Mucosa of stomach (tissue), 1 donor: ENCODE data around the gene TSSC4.
A peak's percentile ranks its signal among the peaks of the same experiment; 100 is the strongest.

Source experiments
- H3K27me3 ChIP-seq: one replicate; pipeline ENCODE4 v1.7.0; 2013; ENCODE audit warnings: mild to moderate bottlenecking, low read length; ENCODE audit not compliant: control insufficient read depth, insufficient read depth
- H3K36me3 ChIP-seq: one replicate; pipeline ENCODE4 v1.7.0; 2013; ENCODE audit warnings: low read length; ENCODE audit not compliant: control insufficient read depth, insufficient read depth
- H3K4me1 ChIP-seq: one replicate; pipeline ENCODE4 v1.7.0; 2013; ENCODE audit warnings: mild to moderate bottlenecking, low read length; ENCODE audit not compliant: control insufficient read depth, insufficient read depth
- H3K4me3 ChIP-seq: one replicate; pipeline ENCODE4 v1.7.0; 2013; ENCODE audit warnings: low read length
- H3K9ac ChIP-seq: one replicate; pipeline ENCODE4 v1.7.0; 2013; ENCODE audit warnings: mild to moderate bottlenecking, low read length, moderate library complexity
- H3K9me3 ChIP-seq: one replicate; pipeline ENCODE4 v1.7.0; 2013; ENCODE audit warnings: mild to moderate bottlenecking, low read length, moderate library complexity; ENCODE audit not compliant: control insufficient read depth
- donor health status: Pancreatic carcinoma.

TSSC4 gene

GRCh38 chr11:2400762-2401435 lies 349 bp downstream of the TSSC4 start:
- Histone ChIP-seq H3K4me3 (peak overlapping the region; percentile 92), H3K27me3 (no peaks in the 10 kb centered on the region), H3K36me3 (no peaks in the 10 kb centered on the region), H3K4me1 (peaks cover 22% of the 10 kb centered on the region), H3K9me3 (no peaks in the 10 kb centered on the region), H3K9ac (peak overlapping the region; percentile 96)

DNA sequence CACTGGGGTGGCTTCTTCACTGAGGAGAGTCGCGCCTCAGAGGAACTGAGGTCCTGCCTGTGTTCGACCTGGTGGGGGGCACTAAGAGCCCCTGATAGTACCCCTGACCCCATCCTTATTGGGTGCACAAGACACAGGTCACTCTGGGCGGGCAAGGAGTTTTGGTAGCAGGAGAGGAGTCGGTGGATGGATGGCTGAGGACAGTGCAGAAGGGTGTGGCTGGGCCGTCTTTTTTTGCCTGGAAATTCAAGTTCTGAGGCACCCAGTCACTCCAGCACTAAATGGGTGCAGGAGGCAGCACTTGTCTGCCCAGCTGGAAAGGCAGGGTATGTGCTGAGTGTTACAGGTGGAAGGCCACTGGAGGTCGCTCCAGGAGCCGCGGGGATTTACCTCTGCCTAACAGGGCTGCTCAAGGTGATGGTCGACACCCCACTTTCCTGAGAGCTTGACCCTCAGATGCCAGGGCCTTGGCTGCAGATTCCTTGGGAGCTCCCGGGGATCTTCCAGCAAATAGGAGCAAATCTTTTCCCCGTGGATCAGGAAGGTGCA lies 960 bp downstream of the TSSC4 start:
- Histone ChIP-seq H3K27me3 (no peaks in the 10 kb centered on the region), H3K36me3 (no peaks in the 10 kb centered on the region), H3K4me3 (peak overlapping the region; percentile 92), H3K9ac (peak overlapping the region; percentile 96), H3K4me1 (peaks cover 22% of the 10 kb centered on the region), H3K9me3 (no peaks in the 10 kb centered on the region)

DNA sequence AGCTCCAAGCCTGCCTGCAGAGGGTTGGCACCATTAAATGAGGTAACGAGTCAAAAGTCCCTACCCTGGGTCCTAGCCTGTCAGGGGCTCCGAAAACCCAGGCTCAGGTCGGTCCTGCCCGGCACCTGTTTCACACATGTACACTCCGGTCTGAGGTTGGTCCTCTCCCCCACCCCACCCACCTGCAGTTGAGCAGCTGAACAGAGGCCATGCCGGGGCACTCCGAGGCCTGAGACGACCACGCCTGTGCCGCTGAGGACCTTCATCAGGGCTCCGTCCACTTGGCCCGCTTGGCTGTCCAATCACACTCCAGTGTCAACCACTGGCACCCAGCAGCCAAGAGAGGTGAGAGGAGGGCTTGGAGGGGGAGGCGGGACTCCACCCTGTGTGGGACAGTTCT lies 1.6 kb downstream of the TSSC4 start:
- Histone ChIP-seq H3K9ac (no peak overlapping the region), H3K4me3 (no peak overlapping the region), H3K4me1 (peaks cover 22% of the 10 kb centered on the region), H3K9me3 (no peaks in the 10 kb centered on the region), H3K27me3 (no peaks in the 10 kb centered on the region), H3K36me3 (no peaks in the 10 kb centered on the region)

DNA sequence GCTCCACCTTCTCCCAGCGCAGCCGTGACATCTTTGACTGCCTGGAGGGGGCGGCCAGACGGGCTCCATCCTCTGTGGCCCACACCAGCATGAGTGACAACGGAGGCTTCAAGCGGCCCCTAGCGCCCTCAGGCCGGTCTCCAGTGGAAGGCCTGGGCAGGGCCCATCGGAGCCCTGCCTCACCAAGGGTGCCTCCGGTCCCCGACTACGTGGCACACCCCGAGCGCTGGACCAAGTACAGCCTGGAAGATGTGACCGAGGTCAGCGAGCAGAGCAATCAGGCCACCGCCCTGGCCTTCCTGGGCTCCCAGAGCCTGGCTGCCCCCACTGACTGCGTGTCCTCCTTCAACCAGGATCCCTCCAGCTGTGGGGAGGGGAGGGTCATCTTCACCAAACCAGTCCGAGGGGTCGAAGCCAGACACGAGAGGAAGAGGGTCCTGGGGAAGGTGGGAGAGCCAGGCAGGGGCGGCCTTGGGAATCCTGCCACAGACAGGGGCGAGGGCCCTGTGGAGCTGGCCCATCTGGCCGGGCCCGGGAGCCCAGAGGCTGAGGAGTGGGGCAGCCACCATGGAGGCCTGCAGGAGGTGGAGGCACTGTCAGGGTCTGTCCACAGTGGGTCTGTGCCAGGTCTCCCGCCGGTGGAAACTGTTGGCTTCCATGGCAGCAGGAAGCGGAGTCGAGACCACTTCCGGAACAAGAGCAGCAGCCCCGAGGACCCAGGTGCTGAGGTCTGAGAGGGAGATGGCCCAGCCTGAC lies 2.5 kb downstream of the TSSC4 start:
- no peaks in the 10 kb centered on the region for H3K36me3 ChIP-seq

GRCh38 chr11:2404735-2405196 lies 4.2 kb downstream of the TSSC4 start:
- Histone ChIP-seq H3K36me3 (no peaks in the 10 kb centered on the region), H3K27me3 (peaks cover 13% of the 10 kb centered on the region), H3K4me1 (peaks cover 13% of the 10 kb centered on the region), H3K9me3 (no peaks in the 10 kb centered on the region), H3K4me3 (no peak overlapping the region), H3K9ac (no peak overlapping the region)

More for the DNA sequence above, 2.5 kb downstream of the TSSC4 start:
- Histone ChIP-seq H3K4me1 (peaks cover 24% of the 10 kb centered on the region), H3K9ac (no peak overlapping the region), H3K27me3 (no peaks in the 10 kb centered on the region), H3K9me3 (no peaks in the 10 kb centered on the region), H3K4me3 (no peak overlapping the region)

DNA sequence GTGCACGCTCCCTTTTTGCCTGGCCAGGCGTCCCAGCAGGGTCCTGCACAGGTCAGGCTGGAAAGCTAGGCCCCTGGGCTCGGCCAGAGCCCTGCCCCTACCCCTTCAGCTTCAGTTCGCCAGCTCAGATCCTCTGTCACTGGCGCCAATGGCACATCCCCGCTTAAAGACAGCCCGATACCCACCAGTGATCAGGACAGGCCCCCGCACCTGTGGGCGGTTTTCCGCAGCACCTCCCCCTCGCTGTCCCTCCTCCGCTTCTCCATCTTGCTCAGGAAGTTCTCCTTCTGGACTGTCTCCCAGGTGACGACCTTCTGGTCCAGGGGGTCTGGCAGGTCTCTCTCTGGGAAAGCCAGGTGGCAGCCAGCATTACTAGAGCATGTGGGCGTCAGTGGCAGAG lies 5.9 kb downstream of the TSSC4 start:
- Histone ChIP-seq H3K4me1 (peaks cover 10% of the 10 kb centered on the region), H3K4me3 (no peak overlapping the region), H3K36me3 (no peaks in the 10 kb centered on the region), H3K27me3 (peaks cover 20% of the 10 kb centered on the region), H3K9ac (no peak overlapping the region), H3K9me3 (no peaks in the 10 kb centered on the region)

DNA sequence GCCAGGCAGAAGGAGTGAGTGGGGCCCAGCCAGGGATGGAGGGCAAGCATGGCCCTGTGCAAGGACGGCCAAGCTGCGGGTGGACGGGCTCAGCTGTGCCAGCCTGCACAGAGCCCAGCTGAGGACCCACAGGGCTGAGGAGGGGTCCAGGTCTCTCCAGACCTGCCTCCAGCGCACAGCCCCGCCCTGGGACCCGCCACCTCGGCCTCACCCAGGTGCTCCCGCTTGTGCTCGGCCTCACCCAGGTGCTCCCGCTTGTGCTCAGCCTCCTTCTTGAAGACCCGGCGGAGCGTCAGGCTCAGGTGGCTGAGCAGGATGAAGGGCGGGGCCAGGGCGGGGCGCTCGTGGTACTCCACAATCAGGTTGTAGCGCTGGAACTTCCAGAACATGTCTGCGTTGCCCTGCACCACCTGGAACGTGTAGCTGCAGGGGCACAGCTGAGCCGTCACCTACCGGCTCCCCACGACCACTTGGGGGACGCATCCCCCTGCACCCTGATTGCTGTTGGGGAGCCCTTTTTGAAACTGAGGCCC lies 6.4 kb downstream of the TSSC4 start:
- no peaks in the 10 kb centered on the region for H3K36me3 ChIP-seq
- H3K9ac ChIP-seq: no peak overlapping the region
- H3K4me3 ChIP-seq: no peak overlapping the region
- no peaks in the 10 kb centered on the region for H3K9me3 ChIP-seq
- H3K4me1 ChIP-seq: peaks cover 5% of the 10 kb centered on the region
- H3K27me3 ChIP-seq: peaks cover 20% of the 10 kb centered on the region

- Histone ChIP-seq H3K27me3 (peaks cover 20% of the 10 kb centered on the region), H3K9me3 (no peaks in the 10 kb centered on the region), H3K4me1 (peaks cover 3% of the 10 kb centered on the region), H3K36me3 (no peaks in the 10 kb centered on the region), H3K9ac (no peak overlapping the region), H3K4me3 (no peak overlapping the region)
Observed at GRCh38 chr11:2408671-2409070, 8.1 kb downstream of the TSSC4 start.

DNA sequence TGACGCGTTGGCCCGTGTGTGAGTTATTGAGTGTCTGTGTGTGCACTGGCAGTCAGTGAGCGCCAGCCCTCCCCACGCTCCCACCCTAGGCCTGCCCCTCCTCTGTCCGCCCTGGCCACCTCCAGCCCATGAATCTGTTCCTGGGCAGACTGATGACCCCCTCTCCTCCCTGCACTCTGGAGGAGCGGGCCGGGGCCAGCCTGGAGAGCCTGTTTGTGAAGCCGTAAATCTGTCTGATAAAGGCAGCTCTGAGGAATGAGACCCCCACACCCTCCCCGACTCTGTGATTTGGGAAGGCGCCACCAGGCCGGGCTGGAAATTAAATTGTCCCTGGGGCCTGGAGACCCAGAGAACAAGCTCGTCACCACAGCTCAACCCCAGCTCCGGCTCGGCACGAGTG lies 8.6 kb downstream of the TSSC4 start:
- Histone ChIP-seq H3K4me1 (peaks cover 3% of the 10 kb centered on the region), H3K9me3 (no peaks in the 10 kb centered on the region), H3K36me3 (no peaks in the 10 kb centered on the region), H3K27me3 (peaks cover 20% of the 10 kb centered on the region), H3K9ac (no peak overlapping the region), H3K4me3 (no peak overlapping the region)

DNA sequence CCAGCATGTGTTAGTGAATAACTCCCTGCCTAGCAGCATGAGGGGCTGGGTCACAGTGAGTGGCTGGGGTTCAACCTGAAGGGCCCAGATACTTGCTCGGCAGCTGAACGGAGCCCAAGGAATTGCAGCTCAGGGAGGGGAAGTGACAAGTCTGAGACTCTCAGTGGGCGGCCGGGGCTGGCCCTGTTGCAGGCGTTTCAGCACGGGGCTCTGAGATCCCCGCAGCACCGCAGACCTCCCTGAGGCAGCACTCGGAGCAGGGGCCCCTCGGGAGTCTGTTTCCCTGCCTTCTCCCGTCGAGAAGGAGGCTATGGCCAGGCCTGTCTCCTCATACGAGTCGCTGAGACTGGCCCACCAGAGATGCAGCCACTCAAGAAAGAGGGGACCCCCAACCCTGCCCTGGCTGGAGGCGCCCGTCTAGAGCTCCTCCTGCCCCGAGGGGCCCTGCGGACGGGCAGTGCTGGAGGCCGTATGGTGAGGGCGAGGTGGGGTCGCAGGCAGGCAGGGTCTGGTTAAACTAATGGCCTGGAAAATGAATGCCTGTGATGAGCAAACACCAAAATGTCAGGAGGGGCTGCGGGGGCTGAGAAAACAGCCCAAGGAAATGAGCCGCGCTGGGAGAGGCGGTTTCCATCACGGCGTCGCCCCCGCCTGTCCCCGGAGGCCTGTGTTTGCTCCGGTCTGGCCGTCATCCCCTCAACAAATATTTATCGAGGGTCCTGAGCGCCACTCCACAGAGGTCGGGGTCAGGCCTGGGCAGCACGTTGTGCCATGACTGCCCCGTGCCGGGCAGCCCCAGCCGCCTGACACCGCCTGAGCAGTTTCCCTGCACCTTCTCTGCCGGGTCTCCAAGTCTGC lies 9.3 kb downstream of the TSSC4 start:
- Histone ChIP-seq H3K9ac (no peak overlapping the region), H3K4me3 (no peak overlapping the region), H3K9me3 (no peaks in the 10 kb centered on the region), H3K4me1 (peaks cover 3% of the 10 kb centered on the region), H3K27me3 (peaks cover 20% of the 10 kb centered on the region), H3K36me3 (no peaks in the 10 kb centered on the region)

DNA sequence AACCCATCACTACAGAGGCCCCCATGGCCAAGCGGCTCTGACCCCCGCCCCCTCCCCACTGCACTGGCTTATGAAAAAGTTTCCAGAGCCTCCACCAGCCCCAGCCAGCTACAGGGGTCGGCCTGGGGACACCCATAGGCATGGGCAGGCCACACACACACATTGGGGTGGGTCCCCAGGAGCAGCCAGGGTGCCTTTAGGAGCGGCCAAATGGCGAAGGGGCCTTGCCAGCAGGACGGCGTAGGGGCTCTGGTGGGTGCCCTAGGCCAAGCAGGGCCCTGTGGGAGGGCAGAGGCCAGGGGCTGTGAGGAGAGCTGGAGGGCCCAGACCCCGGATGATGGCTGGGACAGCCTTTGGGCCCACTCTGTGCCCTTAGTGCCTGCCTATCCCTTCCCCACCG lies 10.1 kb downstream of the TSSC4 start:
- peaks cover 3% of the 10 kb centered on the region for H3K4me1 ChIP-seq
- H3K9me3 ChIP-seq: no peaks in the 10 kb centered on the region
- H3K27me3 ChIP-seq: peaks cover 20% of the 10 kb centered on the region
- no peak overlapping the region for H3K4me3 ChIP-seq
- no peaks in the 10 kb centered on the region for H3K36me3 ChIP-seq
- no peak overlapping the region for H3K9ac ChIP-seq
